Measurements from ENCODE around the gene FOXC2. TPM values are rescaled to one million over a fixed set of nuclear protein-coding genes. Genes with fewer than 3 reads are reported as not detected.

Gene FOXC2
- total RNA-seq, 1 donor from 2014 or later: under 0.01 TPM

GRCh38 chr16:86554917-86555703 lies 11.5 kb upstream of the FOXC2 start, which contains the start of gene MTHFSD:
Gene MTHFSD, minus strand, starts transcription at chr16:86555235. Its CDS starts 51 bp downstream, at chr16:86555184.
- TF ChIP-seq CTCF (IDR thresholded peaks at IDR 0.05; ENCODE audit: insufficient read depth, low read length, severe bottlenecking): no peak
- peaks cover 4% of the 10 kb centered on the region for H3K36me3 ChIP-seq (ENCODE audit: control insufficient read depth, insufficient read depth, low read length)
- DNase-seq (ENCODE audit: low read depth) (peak; percentile 69), FAIRE-seq (no peak)
- peak within 1 kb of the TSS; percentile 97 for H3K4me3 ChIP-seq (ENCODE audit: low read depth, low read length)
- no peaks in the 10 kb centered on the region for H3K27me3 ChIP-seq (ENCODE audit: control insufficient read depth, insufficient read depth, low read length)

DNA sequence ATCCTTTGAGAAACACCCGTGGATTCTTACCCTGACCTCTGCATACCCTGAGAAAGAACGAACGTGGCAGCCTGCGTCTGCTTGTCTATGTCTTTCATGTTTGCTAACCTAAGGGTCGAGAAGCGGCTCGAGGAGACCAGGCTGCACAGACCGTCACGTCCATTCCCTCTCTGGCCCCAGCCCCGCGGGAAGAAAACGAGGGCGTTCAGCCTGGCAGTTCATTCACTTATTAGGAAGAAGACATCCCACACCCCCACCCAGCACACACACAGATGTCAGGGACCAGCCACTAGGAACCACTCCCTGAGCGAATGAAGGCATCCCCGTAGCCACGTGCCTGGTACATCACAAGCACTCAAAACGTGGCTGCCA lies 10.9 kb upstream of the FOXC2 start:
- no peak for FAIRE-seq
- Histone ChIP-seq H3K27me3 (ENCODE audit: control insufficient read depth, insufficient read depth, low read length) (no peaks in the 10 kb centered on the region), H3K4me3 (ENCODE audit: low read depth, low read length) (peak overlapping the region; percentile 97), H3K36me3 (ENCODE audit: control insufficient read depth, insufficient read depth, low read length) (peaks cover 4% of the 10 kb centered on the region)
- DNase-seq (ENCODE audit: low read depth): no peak
- no peak for TF ChIP-seq CTCF (IDR thresholded peaks at IDR 0.05; ENCODE audit: insufficient read depth, low read length, severe bottlenecking)

- no peak overlapping the region for H3K4me3 ChIP-seq (ENCODE audit: low read depth, low read length)
- no peak for TF ChIP-seq CTCF (IDR thresholded peaks at IDR 0.05; ENCODE audit: insufficient read depth, low read length, severe bottlenecking)
- H3K36me3 ChIP-seq (ENCODE audit: control insufficient read depth, insufficient read depth, low read length): peaks cover 4% of the 10 kb centered on the region
- no peak for DNase-seq (ENCODE audit: low read depth)
- no peaks in the 10 kb centered on the region for H3K27me3 ChIP-seq (ENCODE audit: control insufficient read depth, insufficient read depth, low read length)
- no peak for FAIRE-seq
These were observed 10.1 kb upstream of the FOXC2 start for GRCh38 chr16:86556576-86556975.

- no peak for TF ChIP-seq CTCF (IDR thresholded peaks at IDR 0.05; ENCODE audit: insufficient read depth, low read length, severe bottlenecking)
- DNase-seq (ENCODE audit: low read depth) (no peak), FAIRE-seq (no peak)
- Histone ChIP-seq H3K27me3 (ENCODE audit: control insufficient read depth, insufficient read depth, low read length) (no peaks in the 10 kb centered on the region), H3K36me3 (ENCODE audit: control insufficient read depth, insufficient read depth, low read length) (peaks cover 2% of the 10 kb centered on the region), H3K4me3 (ENCODE audit: low read depth, low read length) (no peak overlapping the region)
These were observed 9.0 kb upstream of the FOXC2 start for GRCh38 chr16:86557587-86557986.

DNA sequence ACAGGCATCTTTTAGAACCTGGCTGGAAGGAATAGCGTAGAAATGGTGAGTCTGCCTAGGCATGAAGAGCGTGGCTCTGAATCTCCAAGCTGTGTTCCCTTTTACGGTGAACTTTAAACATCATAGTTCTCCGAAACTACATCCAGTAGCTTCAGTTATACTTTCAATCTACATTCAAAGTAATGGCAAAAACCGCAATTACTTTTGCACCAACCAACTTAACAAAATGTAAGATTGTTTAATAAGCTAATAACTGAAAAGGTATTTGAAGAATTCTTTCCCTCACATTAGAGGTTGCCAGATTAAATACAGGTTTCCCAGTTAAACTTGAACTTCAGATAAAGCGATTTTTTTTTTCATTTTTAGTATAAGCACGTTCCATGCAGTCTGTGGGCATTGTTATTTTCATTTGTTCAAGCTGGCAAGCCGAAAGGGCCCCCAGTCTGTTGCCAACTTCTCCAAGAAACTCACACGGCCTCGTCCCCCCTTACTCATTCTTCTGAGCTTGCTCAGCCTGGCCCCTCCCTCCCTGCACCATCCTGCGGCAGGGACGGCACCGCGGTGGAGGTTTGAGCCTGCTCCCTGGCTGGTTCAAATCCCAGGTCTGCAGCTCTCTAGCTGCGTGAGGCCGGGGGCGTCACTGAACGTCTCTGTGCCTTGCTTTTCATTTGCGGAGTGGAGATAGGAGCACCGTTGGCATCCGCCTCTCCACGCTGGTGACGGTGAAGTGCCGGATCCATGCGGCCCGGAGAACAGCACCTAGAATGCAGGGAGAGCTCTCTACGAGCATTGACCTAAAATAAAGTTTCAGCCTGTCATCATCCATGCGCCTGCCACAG lies 8.1 kb upstream of the FOXC2 start:
- H3K36me3 ChIP-seq (ENCODE audit: control insufficient read depth, insufficient read depth, low read length): no peaks in the 10 kb centered on the region
- H3K4me3 ChIP-seq (ENCODE audit: low read depth, low read length): no peak overlapping the region
- TF ChIP-seq CTCF (IDR thresholded peaks at IDR 0.05; ENCODE audit: insufficient read depth, low read length, severe bottlenecking): no peak
- FAIRE-seq (no peak), DNase-seq (ENCODE audit: low read depth) (no peak)
- H3K27me3 ChIP-seq (ENCODE audit: control insufficient read depth, insufficient read depth, low read length): no peaks in the 10 kb centered on the region
